ENCODE results near the gene AKR1D1. TPM values are rescaled to one million over a fixed set of nuclear protein-coding genes. Genes with fewer than 3 reads are reported as not detected.

Gene AKR1D1
- total and polyA plus RNA-seq, 2 of the 13 experiments (the other 11 are each of a cell fraction or from before 2014, with no cell fraction given), result 6.9 to 37.0 TPM

- TF ChIP-seq ARID3A (IDR thresholded peaks at IDR 0.05; ENCODE audit: low read depth, low read length), result peak; percentile 62
- TF ChIP-seq BCL6 (CRISPR knock-in tag; IDR thresholded peaks at IDR 0.05), result peak; percentile 43
- TF ChIP-seq SMAD1 (CRISPR knock-in tag; IDR thresholded peaks at IDR 0.05; ENCODE audit: borderline replicate concordance, low read depth), result no peak
- peak; percentile 62 for TF ChIP-seq ZMYM4 (CRISPR knock-in tag; IDR thresholded peaks at IDR 0.05)
- no peak for TF ChIP-seq FOXA1 (IDR thresholded peaks at IDR 0.05)
- TF ChIP-seq FOXA1 (CRISPR knock-in tag; IDR thresholded peaks at IDR 0.05), result peak; percentile 67
- TF ChIP-seq MYC (CRISPR knock-in tag; IDR thresholded peaks at IDR 0.05; ENCODE audit: borderline replicate concordance), result no peak
- no peak for TF ChIP-seq GABPA (IDR thresholded peaks at IDR 0.05; ENCODE audit: low read depth, low read length)
- no peak for TF ChIP-seq GABPA (CRISPR knock-in tag; IDR thresholded peaks at IDR 0.05; ENCODE audit: low read depth)
- TF ChIP-seq, protein P1, sequence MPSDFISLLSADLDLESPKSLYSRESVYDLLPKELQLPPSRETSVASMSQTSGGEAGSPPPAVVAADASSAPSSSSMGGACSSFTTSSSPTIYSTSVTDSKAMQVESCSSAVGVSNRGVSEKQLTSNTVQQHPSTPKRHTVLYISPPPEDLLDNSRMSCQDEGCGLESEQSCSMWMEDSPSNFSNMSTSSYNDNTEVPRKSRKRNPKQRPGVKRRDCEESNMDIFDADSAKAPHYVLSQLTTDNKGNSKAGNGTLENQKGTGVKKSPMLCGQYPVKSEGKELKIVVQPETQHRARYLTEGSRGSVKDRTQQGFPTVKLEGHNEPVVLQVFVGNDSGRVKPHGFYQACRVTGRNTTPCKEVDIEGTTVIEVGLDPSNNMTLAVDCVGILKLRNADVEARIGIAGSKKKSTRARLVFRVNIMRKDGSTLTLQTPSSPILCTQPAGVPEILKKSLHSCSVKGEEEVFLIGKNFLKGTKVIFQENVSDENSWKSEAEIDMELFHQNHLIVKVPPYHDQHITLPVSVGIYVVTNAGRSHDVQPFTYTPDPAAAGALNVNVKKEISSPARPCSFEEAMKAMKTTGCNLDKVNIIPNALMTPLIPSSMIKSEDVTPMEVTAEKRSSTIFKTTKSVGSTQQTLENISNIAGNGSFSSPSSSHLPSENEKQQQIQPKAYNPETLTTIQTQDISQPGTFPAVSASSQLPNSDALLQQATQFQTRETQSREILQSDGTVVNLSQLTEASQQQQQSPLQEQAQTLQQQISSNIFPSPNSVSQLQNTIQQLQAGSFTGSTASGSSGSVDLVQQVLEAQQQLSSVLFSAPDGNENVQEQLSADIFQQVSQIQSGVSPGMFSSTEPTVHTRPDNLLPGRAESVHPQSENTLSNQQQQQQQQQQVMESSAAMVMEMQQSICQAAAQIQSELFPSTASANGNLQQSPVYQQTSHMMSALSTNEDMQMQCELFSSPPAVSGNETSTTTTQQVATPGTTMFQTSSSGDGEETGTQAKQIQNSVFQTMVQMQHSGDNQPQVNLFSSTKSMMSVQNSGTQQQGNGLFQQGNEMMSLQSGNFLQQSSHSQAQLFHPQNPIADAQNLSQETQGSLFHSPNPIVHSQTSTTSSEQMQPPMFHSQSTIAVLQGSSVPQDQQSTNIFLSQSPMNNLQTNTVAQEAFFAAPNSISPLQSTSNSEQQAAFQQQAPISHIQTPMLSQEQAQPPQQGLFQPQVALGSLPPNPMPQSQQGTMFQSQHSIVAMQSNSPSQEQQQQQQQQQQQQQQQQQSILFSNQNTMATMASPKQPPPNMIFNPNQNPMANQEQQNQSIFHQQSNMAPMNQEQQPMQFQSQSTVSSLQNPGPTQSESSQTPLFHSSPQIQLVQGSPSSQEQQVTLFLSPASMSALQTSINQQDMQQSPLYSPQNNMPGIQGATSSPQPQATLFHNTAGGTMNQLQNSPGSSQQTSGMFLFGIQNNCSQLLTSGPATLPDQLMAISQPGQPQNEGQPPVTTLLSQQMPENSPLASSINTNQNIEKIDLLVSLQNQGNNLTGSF (CRISPR knock-in tag; IDR thresholded peaks at IDR 0.05), result no peak
- TF ChIP-seq ZNF629 (CRISPR knock-in tag; conservative IDR thresholded peaks at IDR 0.05), result no peak
- no peak for TF ChIP-seq ZNF674 (CRISPR knock-in tag; IDR thresholded peaks at IDR 0.05; ENCODE audit: low read depth)
- no peak for TF ChIP-seq ZFP36L2 (CRISPR knock-in tag; IDR thresholded peaks at IDR 0.05)
- TF ChIP-seq ZBTB39 (CRISPR knock-in tag; IDR thresholded peaks at IDR 0.05), result no peak
- TF ChIP-seq IKZF4 (CRISPR knock-in tag; IDR thresholded peaks at IDR 0.05; ENCODE audit: borderline replicate concordance, low read depth, not compliant biosample characterization), result no peak
- TF ChIP-seq, protein P2, sequence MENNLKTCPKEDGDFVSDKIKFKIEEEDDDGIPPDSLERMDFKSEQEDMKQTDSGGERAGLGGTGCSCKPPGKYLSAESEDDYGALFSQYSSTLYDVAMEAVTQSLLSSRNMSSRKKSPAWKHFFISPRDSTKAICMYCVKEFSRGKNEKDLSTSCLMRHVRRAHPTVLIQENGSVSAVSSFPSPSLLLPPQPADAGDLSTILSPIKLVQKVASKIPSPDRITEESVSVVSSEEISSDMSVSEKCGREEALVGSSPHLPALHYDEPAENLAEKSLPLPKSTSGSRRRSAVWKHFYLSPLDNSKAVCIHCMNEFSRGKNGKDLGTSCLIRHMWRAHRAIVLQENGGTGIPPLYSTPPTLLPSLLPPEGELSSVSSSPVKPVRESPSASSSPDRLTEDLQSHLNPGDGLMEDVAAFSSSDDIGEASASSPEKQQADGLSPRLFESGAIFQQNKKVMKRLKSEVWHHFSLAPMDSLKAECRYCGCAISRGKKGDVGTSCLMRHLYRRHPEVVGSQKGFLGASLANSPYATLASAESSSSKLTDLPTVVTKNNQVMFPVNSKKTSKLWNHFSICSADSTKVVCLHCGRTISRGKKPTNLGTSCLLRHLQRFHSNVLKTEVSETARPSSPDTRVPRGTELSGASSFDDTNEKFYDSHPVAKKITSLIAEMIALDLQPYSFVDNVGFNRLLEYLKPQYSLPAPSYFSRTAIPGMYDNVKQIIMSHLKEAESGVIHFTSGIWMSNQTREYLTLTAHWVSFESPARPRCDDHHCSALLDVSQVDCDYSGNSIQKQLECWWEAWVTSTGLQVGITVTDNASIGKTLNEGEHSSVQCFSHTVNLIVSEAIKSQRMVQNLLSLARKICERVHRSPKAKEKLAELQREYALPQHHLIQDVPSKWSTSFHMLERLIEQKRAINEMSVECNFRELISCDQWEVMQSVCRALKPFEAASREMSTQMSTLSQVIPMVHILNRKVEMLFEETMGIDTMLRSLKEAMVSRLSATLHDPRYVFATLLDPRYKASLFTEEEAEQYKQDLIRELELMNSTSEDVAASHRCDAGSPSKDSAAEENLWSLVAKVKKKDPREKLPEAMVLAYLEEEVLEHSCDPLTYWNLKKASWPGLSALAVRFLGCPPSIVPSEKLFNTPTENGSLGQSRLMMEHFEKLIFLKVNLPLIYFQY (CRISPR knock-in tag; IDR thresholded peaks at IDR 0.05; ENCODE audit: borderline replicate concordance), result no peak
- TF ChIP-seq SOX5 (CRISPR knock-in tag; IDR thresholded peaks at IDR 0.05; ENCODE audit: borderline replicate concordance), result peak; percentile 71
- TF ChIP-seq YEATS2 (CRISPR knock-in tag; IDR thresholded peaks at IDR 0.05; ENCODE audit: borderline replicate concordance), result no peak
These were observed 20.9 kb downstream of the AKR1D1 start (continued) for GRCh38 chr7:138097064-138097741.

All from HepG2 (cell line).